GM23248 (cell line): ENCODE data around the gene SURF6. TPM values are rescaled to one million over a fixed set of nuclear protein-coding genes. Genes with fewer than 3 reads are reported as not detected.

Experiments
- DNase-seq: peaks from one replicate; pipeline ENCODE4 v3.0.0-alpha.2; 2015
- H2AFZ ChIP-seq: fragments of 200-600 bp; sonication (generic); 2 replicates; pipeline ENCODE4 v1.6.1; 2016; ENCODE audit warnings: antibody characterized with exemption
- H3F3A ChIP-seq: fragments of 200-600 bp; sonication (generic); 2 replicates; pipeline ENCODE4 v1.6.1; 2016; ENCODE audit warnings: mild to moderate bottlenecking, antibody characterized with exemption, mixed run types; ENCODE audit not compliant: insufficient read depth
- H3K27ac ChIP-seq: fragments of 200-600 bp; sonication (generic); 2 replicates; pipeline ENCODE4 v1.5.1; 2016; ENCODE audit warnings: mild to moderate bottlenecking
- H3K27me3 ChIP-seq: fragments of 200-600 bp; sonication (generic); replicated peaks from 2 replicates; pipeline ENCODE4 v1.6.1; 2016; ENCODE audit warnings: mild to moderate bottlenecking; ENCODE audit not compliant: insufficient read depth
- H3K36me3 ChIP-seq: fragments of 200-600 bp; sonication (generic); 2 replicates; pipeline ENCODE4 v1.6.1; 2016; ENCODE audit warnings: low read depth, mild to moderate bottlenecking
- H3K4me1 ChIP-seq: fragments of 200-600 bp; sonication (generic); 2 replicates; pipeline ENCODE4 v1.6.1; 2016; ENCODE audit warnings: mild to moderate bottlenecking; ENCODE audit not compliant: insufficient read depth
- H3K4me2 ChIP-seq: fragments of 200-600 bp; sonication (generic); one replicate; pipeline ENCODE4 v1.6.1; 2016; ENCODE audit warnings: mild to moderate bottlenecking; ENCODE audit not compliant: unreplicated experiment
- H3K4me3 ChIP-seq: fragments of 200-600 bp; sonication (generic); 2 replicates; pipeline ENCODE4 v1.5.1; 2016; ENCODE audit warnings: mild to moderate bottlenecking
- H3K79me2 ChIP-seq: fragments of 200-600 bp; sonication (generic); 2 replicates; pipeline ENCODE4 v1.6.1; 2016; ENCODE audit warnings: mild to moderate bottlenecking; ENCODE audit not compliant: insufficient read depth
- H3K9ac ChIP-seq: fragments of 200-600 bp; sonication (generic); 2 replicates; pipeline ENCODE4 v1.6.1; 2016; ENCODE audit warnings: mild to moderate bottlenecking
- H3K9me2 ChIP-seq: fragments of 200-600 bp; sonication (generic); 2 replicates; pipeline ENCODE4 v1.6.1; 2016; ENCODE audit warnings: mixed run types, mild to moderate bottlenecking, moderate library complexity; ENCODE audit not compliant: insufficient read depth
- H3K9me3 ChIP-seq: fragments of 200-600 bp; sonication (generic); one replicate; pipeline ENCODE4 v1.6.1; 2017; ENCODE audit warnings: low read depth
- H4K20me1 ChIP-seq: fragments of 200-600 bp; sonication (generic); 2 replicates; pipeline ENCODE4 v1.6.0; 2016; ENCODE audit not compliant: insufficient read depth
- EZH2 ChIP-seq: fragments of 200-600 bp; sonication (generic); IDR thresholded peaks from 2 replicates; pipeline ENCODE4 v1.6.1; 2018; ENCODE audit warnings: antibody characterized with exemption, mild to moderate bottlenecking; ENCODE audit not compliant: insufficient read depth, poor library complexity, severe bottlenecking
- EZH2phosphoT487 ChIP-seq: fragments of 200-600 bp; sonication (generic); IDR thresholded peaks from 2 replicates; pipeline ENCODE4 v1.6.1; 2018; ENCODE audit warnings: antibody characterized with exemption, moderate library complexity, mild to moderate bottlenecking, low read depth; ENCODE audit not compliant: insufficient read depth
- WGBS, 2 experiments: methylation state at CpG; one replicate each; pipeline ENCODE4 v1.1.6; 2015 to 2017; ENCODE audit warnings: low lambda C conversion rate in 2 of 2, low coverage in 1 of 2; ENCODE audit errors: missing lambda C conversion rate in 2 of 2; 5-methylcytosine and 5-hydroxymethylcytosine counted together
- in situ Hi-C: fragments of 300-500 bp; cut with MboI; formaldehyde crosslinking; loops from 2 replicates; pipeline ENCODE4 v1.15.0; 2020
- polyA plus RNA-seq: library from polyadenylated mRNA; unstranded; fragments of >200 nt; fragmentation: Nextera tagmentation; extraction: Ambion mirVana; gene quantifications from 2 replicates; pipeline ENCODE4 v1.2.1, GENCODE V29; 2016
- total RNA-seq: library from RNA; depleted of rRNA; stranded (reverse); fragments of >200 nt; shearing (Covaris generic); gene quantifications from 2 replicates; pipeline ENCODE4 v1.2.3, GENCODE V29; 2014

The SURF6 gene
- total and polyA plus RNA-seq, 2 experiments from 2014 or later: 10.8 to 13.4 TPM

GRCh38 chr9:133382507-133383141, 46.6 kb upstream of the SURF6 start:
- H3K9me3 ChIP-seq: no peaks in the 10 kb centered on the region
- H3K27me3 ChIP-seq: no peaks in the 10 kb centered on the region
- no peak overlapping the region for H3K4me2 ChIP-seq
- H3K4me1 ChIP-seq: no peaks in the 10 kb centered on the region
- TF ChIP-seq EZH2phosphoT487: no peak
- no peak for TF ChIP-seq EZH2
- no peaks in the 10 kb centered on the region for H3K79me2 ChIP-seq
- H3K27ac ChIP-seq: no peak overlapping the region
- H3K36me3 ChIP-seq: no peaks in the 10 kb centered on the region
- in situ Hi-C loops: no loop called here
- no peak overlapping the region for H3K4me3 ChIP-seq
- peaks cover 12% of the 10 kb centered on the region; the same call in 1 of the 2 replicates for H3F3A ChIP-seq
- WGBS, 2 experiments: 77 to 90% methylated on average over 4 of the region's 4 CpGs
- H4K20me1 ChIP-seq: no peaks in the 10 kb centered on the region
- no peak overlapping the region for H2AFZ ChIP-seq
- DNase-seq: no peak
- H3K9me2 ChIP-seq: 0 out of 2 replicates have a peak, but pooled peaks cover 5% of the 10 kb centered on the region
- H3K9ac ChIP-seq: no peak overlapping the region

GRCh38 chr9:133380734-133381133, 44.7 kb upstream of the SURF6 start:
- Histone ChIP-seq H3K27ac (no peak overlapping the region), H3K9me2 (0 out of 2 replicates have a peak, but pooled peaks cover 5% of the 10 kb centered on the region), H3K4me1 (peaks cover 9% of the 10 kb centered on the region; the same call in 1 of the 2 replicates), H2AFZ (no peak overlapping the region), H3K27me3 (no peaks in the 10 kb centered on the region), H3F3A (peaks cover 23% of the 10 kb centered on the region; the same call in 1 of the 2 replicates), H3K36me3 (no peaks in the 10 kb centered on the region), H3K79me2 (peaks cover under 1% of the 10 kb centered on the region), H3K4me3 (no peak overlapping the region), H4K20me1 (no peaks in the 10 kb centered on the region), H3K4me2 (no peak overlapping the region), H3K9ac (no peak overlapping the region), H3K9me3 (no peaks in the 10 kb centered on the region)
- no peak for DNase-seq
- TF ChIP-seq EZH2: no peak
- in situ Hi-C loops: no loop called here
- 81 to 89% methylated on average over 4 of the region's 4 CpGs for WGBS, 2 experiments

- Histone ChIP-seq H3K27ac (no peak overlapping the region), H3K4me1 (peaks cover 9% of the 10 kb centered on the region; the same call in 1 of the 2 replicates), H2AFZ (no peak overlapping the region), H3K9me2 (0 out of 2 replicates have a peak, but pooled peaks cover 5% of the 10 kb centered on the region), H3K4me2 (no peak overlapping the region), H3K9me3 (no peaks in the 10 kb centered on the region), H3K4me3 (no peak overlapping the region), H3K79me2 (peaks cover 14% of the 10 kb centered on the region), H4K20me1 (no peaks in the 10 kb centered on the region), H3K36me3 (no peaks in the 10 kb centered on the region), H3F3A (peaks cover 30% of the 10 kb centered on the region), H3K27me3 (no peaks in the 10 kb centered on the region), H3K9ac (no peak overlapping the region)
- in situ Hi-C loops: no loop called here
- no peak for DNase-seq
- TF ChIP-seq EZH2phosphoT487 (no peak), EZH2 (no peak)
- WGBS, 2 experiments: 90 to 93% methylated on average over 14 of the region's 14 CpGs
Observed at GRCh38 chr9:133379153-133380086, 43.4 kb upstream of the SURF6 start.

- Histone ChIP-seq H3K27me3 (no peaks in the 10 kb centered on the region), H3K36me3 (no peaks in the 10 kb centered on the region), H3K4me3 (no peak overlapping the region), H3K79me2 (peaks cover 23% of the 10 kb centered on the region), H3K4me1 (peaks cover 18% of the 10 kb centered on the region), H3K9me2 (0 out of 2 replicates have a peak, but pooled peaks cover 5% of the 10 kb centered on the region), H3F3A (peaks cover 38% of the 10 kb centered on the region), H2AFZ (no peak overlapping the region), H3K4me2 (no peak overlapping the region), H3K9ac (no peak overlapping the region), H3K9me3 (no peaks in the 10 kb centered on the region), H3K27ac (no peak overlapping the region), H4K20me1 (no peaks in the 10 kb centered on the region; the same call in 1 of the 2 replicates)
- no peak for DNase-seq
- in situ Hi-C loops: no loop called here
- 100% methylated on average over 1 of the region's 1 CpG for WGBS, 2 experiments
- TF ChIP-seq EZH2: no peak
- no peak for TF ChIP-seq EZH2phosphoT487
Observed at GRCh38 chr9:133378408-133378962, 42.5 kb upstream of the SURF6 start.
